GM12892 (cell line): ENCODE results near the gene PSTPIP1.

Experiments
- POLR2A ChIP-seq: IDR thresholded peaks from 2 replicates; pipeline ENCODE4 v1.6.1; 2011; ENCODE audit warnings: low read depth, low read length, control low read depth
- POLR2AphosphoS5 ChIP-seq: IDR thresholded peaks from 2 replicates; pipeline ENCODE4 v1.6.1; 2011; ENCODE audit warnings: low read depth, low read length, control low read depth
- TAF1 ChIP-seq: IDR thresholded peaks from 2 replicates; pipeline ENCODE4 v1.6.1; 2011; ENCODE audit warnings: low read depth, mild to moderate bottlenecking, control low read depth, low read length, borderline replicate concordance

GRCh38 chr15:77027697-77028450 is 32.9 kb downstream of the PSTPIP1 start:
- TF ChIP-seq POLR2AphosphoS5 (no peak), POLR2A (no peak), TAF1 (no peak)
